GM19395 (cell line): ENCODE results near the gene DENND6A.

Experiments used
- ATAC-seq: cut with Tn5 transposase; IDR thresholded peaks from one replicate; pipeline ENCODE4 v1.9.1; 2021; ENCODE audit warnings: mild to moderate bottlenecking, moderate library complexity; ENCODE audit not compliant: unreplicated experiment

Gene DENND6A

GRCh38 chr3:57575966-57576626 lies 116.8 kb downstream of the DENND6A start:
- no peak for ATAC-seq
